ENCODE measurements around the gene TIMM8A.

TIMM8A gene

GRCh38 chrX:101348452-101349192 lies at the start of gene TIMM8A:
Gene TIMM8A (minus strand): TSS chrX:101348742. CDS start chrX:101348664, 78 bp downstream.
- in situ Hi-C loops (cut with HindIII; ENCODE audit: low sequenced_read_pairs): loop anchor here (5.0 kb wide), 1 partner anchor 34 kb away; no protein-coding TSS in a partner anchor

GRCh38 chrX:101397779-101398178 lies 49.2 kb upstream of the TIMM8A start:
- in situ Hi-C loops (cut with HindIII; ENCODE audit: low sequenced_read_pairs): no loop called here

- in situ Hi-C loops (cut with HindIII; ENCODE audit: low sequenced_read_pairs): no loop called here
Observed at GRCh38 chrX:101395789-101396188, 47.2 kb upstream of the TIMM8A start.

DNA sequence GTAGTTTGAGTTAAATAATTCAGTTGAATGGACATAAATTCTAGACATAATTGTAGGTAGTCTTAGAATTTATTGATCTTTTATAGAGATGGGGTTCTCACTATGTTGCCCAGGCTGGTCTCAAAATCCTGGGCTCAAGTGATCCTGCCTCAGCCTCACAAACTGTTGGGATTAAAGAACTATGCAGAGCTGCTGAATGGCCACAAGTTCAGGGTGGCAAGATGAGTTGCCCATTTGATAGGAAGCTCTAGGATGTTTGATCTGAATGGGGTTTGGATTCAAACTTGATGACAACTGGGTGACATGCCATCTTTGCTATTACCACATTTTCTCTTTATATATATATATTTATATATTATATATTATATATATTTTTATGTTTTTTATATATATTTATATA lies 45.8 kb upstream of the TIMM8A start:
- in situ Hi-C loops (cut with HindIII; ENCODE audit: low sequenced_read_pairs): no loop called here

DNA sequence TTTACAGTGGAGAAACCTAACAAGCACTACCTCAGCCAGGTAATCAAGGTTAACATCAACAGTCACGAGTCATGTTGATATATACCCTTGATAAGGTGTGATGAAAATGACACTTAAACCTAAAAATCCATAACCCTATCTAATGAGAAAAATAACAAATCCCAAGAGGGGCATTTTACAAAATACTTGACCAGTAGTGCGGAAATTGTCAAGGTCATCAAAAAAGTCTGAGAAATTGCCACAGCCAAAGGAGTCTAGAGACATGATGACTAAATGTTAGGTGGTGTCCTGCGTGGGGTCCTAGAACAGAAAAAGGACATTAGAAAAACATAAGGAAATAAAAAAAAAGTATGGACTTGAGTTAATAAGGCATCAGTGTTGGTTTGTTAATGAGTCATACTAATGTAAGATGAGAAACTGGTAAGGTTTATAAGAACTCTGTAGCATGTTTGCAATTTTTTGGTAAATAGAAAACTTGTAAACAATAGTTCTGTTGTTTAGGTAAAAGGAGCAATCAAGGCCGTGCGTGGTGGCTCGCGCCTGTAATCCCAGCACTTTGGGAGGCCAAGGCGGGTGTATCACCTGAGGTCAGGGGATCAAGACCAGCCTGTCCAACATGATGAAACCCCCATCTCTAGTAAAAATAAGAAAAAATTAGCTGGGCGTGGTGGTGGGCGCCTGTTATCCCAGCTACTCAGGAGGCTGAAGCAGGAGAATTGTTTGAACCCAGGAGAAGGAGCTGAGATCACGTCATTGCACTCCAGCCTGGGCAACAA lies 45.2 kb upstream of the TIMM8A start:
- in situ Hi-C loops (cut with HindIII; ENCODE audit: low sequenced_read_pairs): no loop called here

- in situ Hi-C loops (cut with HindIII; ENCODE audit: low sequenced_read_pairs): no loop called here
Observed at GRCh38 chrX:101391831-101392230, 43.3 kb upstream of the TIMM8A start.

DNA sequence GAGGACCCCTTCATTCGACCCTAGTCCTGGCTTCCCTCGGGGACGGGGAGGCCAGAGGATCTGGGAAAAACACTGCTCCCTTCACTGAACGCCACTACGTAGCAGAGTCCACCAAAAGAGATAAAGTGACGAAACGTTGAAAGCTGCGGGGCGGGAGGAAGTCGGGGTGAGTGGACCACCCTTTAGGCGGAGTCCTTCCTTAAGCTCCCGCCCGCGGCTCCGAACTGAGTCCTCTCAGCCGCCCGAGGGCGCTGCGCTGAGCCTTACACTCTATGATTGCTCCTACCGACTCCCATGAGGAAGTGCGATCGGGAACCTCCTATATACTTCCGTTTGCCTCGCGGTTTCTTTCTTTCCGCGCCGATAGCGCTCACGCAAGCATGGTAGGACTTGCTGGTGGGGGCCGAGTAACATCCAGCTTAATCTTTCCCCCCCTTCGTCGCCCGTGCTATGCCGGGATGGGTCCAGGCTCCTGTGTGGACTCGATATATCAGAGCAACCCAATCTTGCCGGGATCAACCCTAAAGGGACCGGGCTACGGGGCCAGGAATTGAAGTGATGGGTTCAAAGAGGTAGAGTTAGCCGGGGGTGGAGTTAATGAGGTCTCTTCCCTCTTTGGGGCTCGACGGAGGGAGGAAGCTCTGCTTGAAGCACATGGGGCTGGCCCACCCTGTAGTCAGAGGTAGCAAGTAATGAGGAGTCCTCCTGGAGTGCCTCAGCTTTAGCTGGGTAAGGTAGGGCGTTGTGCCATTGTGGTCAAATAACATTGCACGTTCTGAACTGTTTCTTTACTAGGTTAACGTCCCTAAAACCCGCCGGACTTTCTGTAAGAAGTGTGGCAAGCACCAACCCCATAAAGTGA lies 42.4 kb upstream of the TIMM8A start, which contains the start of gene RPL36A:
Gene RPL36A (plus strand): TSS at position 348 of the 862 bp plus-strand sequence. CDS start 33 bp downstream, at position 381.
- in situ Hi-C loops (cut with HindIII; ENCODE audit: low sequenced_read_pairs): no loop called here

DNA sequence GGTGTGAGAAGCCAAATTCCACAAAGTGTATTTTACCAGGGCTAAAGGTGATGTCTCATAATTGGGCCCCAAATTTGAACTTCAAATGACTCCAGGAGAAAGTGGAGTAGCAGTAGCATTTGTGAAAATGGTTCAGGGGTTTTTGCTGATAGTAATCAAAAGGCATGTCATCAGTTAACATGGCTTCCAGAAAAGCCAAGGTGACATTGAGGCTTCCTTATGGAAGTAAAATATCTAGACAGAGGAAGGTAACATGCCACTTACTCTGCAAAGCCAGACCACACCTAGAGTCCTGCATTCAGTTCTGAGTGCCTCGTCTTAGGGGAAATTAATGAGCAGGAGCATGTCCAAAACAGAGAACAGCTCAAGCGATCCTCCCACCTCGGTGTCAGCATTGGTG lies 40.1 kb upstream of the TIMM8A start:
- in situ Hi-C loops (cut with HindIII; ENCODE audit: low sequenced_read_pairs): no loop called here

DNA sequence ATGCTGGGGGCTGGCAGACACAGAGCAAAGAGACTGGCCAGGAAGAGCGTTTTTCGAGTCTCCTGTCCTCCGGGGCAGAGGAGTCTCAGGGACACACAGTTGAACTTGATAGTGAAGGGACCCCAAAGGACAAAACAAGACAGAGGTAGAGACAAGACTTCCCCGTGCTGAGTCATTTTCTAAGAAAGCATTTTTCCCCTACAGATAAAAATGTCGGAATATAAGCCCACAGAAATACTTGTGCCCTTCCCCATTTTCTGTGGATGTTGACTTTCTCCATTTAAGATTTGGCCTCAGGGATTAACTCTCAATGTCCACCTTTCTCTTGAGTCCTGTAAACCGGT lies 38.0 kb upstream of the TIMM8A start:
- in situ Hi-C loops (cut with HindIII; ENCODE audit: low sequenced_read_pairs): no loop called here

DNA sequence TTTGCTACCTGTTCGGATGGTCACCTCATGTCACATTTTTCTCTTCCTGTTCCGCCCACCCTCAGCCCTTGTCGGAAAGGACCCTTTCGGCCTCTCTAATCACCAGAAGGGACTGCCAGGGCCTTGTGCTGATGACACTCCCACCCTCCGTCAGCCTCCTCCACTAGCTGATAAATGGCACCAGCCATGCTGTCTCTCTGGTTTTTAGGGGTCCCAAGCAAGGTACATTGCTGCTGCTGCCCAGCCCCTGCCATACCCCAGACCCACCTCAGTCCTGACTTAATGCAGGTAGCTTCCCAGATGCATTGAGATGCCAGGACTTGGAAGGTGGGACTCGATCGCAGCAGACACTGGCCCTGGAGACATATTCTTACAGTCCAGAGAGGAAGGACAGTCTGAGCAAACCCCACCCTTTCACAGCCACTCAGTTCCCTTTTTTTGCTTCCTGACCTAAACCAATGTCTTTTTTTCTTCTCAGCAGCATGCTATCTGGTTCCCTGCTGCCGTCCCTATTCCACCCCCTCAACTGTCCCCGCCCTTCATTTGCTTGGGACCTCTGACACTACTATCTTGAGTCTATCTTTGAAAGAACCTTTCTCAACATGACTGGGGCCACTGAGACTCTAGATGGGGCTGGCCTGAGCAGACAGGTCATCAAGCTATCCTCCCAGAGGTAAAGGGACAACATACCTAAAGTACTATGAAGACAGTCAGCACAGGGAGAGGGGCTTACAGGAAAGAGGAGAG lies 37.4 kb upstream of the TIMM8A start, which contains the start of gene BTK:
Gene BTK (minus strand): TSS at position 397 of the 747 bp plus-strand sequence. CDS start 10,907 bp downstream, outside the sequence.
- in situ Hi-C loops (cut with HindIII; ENCODE audit: low sequenced_read_pairs): no loop called here

DNA sequence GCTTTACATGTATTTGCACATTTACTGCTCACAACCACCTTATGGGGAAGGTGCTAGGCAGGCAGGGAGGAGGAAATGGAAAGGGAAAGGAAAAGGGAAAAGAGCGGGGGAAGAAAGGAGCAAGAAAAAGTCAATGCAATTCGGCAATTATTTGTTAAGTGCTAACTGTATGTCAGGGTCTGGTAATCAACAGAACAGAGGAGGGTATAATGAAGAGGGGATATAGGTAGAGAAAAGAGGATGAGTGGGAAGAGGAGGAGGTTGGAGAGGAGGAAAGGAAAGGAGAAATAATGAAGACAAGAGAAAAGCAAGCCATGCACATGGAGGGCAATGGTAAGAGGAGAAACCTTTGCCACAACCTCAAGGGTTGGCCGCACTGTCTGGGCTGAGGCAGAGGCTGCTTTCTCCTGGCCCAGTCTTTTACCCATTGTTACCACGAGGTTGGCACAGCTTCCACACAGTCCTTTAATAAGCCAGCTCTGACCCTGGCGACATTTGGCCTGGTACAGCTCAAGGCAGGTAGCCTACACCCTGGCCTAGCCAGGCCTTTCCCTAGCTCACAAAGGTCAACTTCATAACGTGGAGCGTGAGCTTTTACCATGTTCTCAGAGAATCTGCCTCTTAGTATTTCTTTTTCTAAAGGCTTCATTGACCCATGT lies 36.6 kb upstream of the TIMM8A start:
- in situ Hi-C loops (cut with HindIII; ENCODE audit: low sequenced_read_pairs): no loop called here

GRCh38 chrX:101383679-101384205 lies 35.2 kb upstream of the TIMM8A start:
- in situ Hi-C loops (cut with HindIII; ENCODE audit: low sequenced_read_pairs): loop anchor here (5.0 kb wide), 1 partner anchor 36 kb away; the partner anchor contains the start of gene TIMM8A

DNA sequence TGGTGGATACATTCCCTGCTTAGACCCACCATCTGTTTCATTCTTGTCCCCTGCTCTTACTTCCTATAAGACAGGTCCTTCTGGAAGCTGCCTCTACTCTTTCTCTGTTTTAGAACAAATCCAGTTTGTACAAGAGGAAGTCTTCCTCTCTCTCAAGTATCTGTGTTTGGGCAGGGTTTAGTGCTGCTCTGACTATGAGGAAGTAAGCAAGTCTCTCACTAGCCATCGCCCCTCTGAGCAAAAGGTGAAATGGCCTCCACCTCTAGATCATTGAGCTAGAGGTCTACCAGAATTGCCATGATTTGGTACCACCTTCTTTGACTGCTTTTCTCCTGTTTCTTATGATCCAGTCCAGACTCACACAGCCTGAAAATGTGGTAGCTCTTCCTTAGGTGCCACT lies 29.0 kb upstream of the TIMM8A start:
- in situ Hi-C loops (cut with HindIII; ENCODE audit: low sequenced_read_pairs): no loop called here

DNA sequence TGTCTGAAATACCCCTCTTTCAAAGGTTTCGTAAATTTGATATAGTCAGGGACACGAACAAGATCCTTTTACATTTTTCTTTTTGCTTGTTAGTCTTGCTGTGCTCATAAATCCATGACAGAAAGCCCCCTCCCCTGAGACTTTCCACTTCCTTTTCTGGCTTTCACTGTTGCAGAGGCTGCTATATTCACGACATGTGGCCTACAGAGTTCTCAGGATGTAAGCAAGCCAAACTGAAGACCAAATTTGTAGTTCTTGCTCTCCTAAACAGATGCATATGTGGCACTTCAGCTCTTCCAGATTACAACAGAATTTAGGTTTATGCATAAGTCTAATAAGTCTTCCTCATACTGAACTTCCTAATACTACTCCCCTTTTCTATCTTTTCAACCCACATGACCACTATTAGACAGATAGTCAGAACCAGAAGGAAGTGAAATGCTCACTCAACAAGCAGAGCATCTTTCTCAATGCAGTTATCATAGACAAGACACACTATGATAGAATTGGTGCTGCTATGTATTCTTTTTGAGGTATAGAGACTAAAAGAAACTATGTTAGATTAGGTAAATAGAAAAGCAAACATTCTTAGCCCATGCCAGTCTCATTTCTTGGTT lies 22.5 kb upstream of the TIMM8A start:
- in situ Hi-C loops (cut with HindIII; ENCODE audit: low sequenced_read_pairs): no loop called here

DNA sequence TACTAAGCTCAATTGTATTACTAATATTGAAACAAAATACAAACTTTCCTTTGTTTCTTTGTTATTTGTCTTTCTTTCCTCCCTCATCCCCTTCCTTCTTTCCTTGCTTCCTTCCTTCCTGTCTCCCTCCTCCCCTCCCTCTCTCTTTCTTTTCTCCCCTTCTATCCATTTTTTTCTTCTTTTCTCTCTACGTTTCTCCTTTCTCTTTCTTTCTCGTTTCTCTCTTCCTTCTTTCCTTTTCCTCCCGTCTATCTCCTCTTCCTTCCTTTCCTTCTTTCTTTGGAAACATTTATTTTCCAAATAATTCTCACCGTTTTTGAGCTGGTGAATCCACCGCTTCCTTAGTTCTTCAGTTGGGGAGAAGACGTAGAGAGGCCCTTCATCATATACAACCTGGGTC lies 21.1 kb upstream of the TIMM8A start:
- in situ Hi-C loops (cut with HindIII; ENCODE audit: low sequenced_read_pairs): no loop called here

DNA sequence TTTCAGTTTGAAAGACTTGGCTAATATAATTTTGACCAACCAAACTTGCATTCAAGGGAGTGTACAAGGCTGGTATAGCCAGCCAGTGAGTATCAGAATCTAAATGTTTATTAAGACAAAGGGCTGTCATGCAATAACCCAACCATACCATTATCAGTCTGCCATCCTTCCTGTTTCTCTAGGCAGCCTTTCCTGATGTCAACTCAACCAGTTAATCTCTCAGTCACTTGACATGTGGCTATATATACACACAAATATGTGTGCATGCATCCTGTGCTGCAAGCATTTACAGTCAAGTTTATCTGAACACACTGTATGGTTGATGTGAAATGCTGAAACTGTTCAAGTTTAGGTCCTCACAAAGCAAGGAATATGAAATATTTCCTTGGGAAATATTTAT lies 20.3 kb upstream of the TIMM8A start:
- in situ Hi-C loops (cut with HindIII; ENCODE audit: low sequenced_read_pairs): no loop called here

- in situ Hi-C loops (cut with HindIII; ENCODE audit: low sequenced_read_pairs): no loop called here
Observed at GRCh38 chrX:101365301-101365795, 16.8 kb upstream of the TIMM8A start.

- in situ Hi-C loops (cut with HindIII; ENCODE audit: low sequenced_read_pairs): no loop called here
Observed at GRCh38 chrX:101362757-101363156, 14.2 kb upstream of the TIMM8A start.

DNA sequence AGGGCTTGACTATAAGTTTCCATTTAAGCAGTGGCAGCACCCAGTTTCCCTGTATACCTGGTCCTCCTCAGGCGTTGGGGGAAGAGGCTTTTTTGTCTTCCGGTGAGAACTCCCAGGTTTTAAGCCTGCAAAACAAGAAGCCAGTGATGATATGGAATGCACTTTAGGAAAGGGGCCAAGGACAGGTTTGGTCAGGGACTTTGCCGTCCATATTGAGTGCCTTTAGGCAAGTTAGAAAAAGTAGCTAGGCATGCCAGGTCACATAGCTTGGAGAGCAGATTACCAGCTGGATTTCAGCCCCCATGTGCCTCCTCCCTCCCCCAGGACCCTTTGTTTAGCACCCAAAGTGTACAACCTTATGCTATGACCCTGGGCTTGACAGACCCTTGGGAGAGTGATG lies 13.6 kb upstream of the TIMM8A start:
- in situ Hi-C loops (cut with HindIII; ENCODE audit: low sequenced_read_pairs): no loop called here
